Epithelial cell of esophagus (primary cell): ENCODE measurements around the gene GATAD2A.

ENCODE experiments used
- DNase-seq: peaks from one replicate; pipeline ENCODE4 v3.0.0; 2010; ENCODE audit warnings: low read depth
- H3K4me3 ChIP-seq: 2 replicates; pipeline ENCODE4 v1.5.1; 2011; ENCODE audit warnings: mild to moderate bottlenecking, low read length, control low read depth
- CTCF ChIP-seq: IDR thresholded peaks from 2 replicates; pipeline ENCODE4 v1.5.1; 2011; ENCODE audit warnings: low read depth, mild to moderate bottlenecking, low read length, control low read depth, inconsistent platforms; ENCODE audit not compliant: insufficient read depth; ENCODE audit errors: missing control alignments

GATAD2A gene

GRCh38 chr19:19545707-19546106 is 140.2 kb downstream of the GATAD2A start:
- no peak overlapping the region for H3K4me3 ChIP-seq
- DNase-seq: no peak
- no peak for TF ChIP-seq CTCF

DNA sequence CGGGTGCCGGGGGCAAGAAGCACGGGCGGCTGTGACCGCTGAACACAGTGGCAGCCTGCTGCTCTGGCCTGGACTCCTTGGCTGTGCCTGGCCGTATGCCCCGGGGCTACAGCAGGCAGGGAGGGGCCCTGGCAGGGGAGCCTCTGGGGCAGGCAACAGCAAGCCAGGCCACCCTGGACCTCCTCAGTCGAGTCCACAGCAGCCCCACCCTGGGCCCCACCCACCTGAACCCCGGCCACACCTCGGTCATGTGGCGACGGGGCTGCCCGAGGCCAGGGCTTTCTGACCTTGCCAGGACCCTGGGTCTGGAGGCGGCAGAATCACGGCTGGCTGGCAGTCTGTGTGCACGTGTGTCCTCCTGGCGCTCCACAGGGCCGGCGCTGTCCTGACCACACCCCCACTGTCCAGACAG is 141.3 kb downstream of the GATAD2A start:
- TF ChIP-seq CTCF: no peak
- DNase-seq: no peak
- no peak overlapping the region for H3K4me3 ChIP-seq

DNA sequence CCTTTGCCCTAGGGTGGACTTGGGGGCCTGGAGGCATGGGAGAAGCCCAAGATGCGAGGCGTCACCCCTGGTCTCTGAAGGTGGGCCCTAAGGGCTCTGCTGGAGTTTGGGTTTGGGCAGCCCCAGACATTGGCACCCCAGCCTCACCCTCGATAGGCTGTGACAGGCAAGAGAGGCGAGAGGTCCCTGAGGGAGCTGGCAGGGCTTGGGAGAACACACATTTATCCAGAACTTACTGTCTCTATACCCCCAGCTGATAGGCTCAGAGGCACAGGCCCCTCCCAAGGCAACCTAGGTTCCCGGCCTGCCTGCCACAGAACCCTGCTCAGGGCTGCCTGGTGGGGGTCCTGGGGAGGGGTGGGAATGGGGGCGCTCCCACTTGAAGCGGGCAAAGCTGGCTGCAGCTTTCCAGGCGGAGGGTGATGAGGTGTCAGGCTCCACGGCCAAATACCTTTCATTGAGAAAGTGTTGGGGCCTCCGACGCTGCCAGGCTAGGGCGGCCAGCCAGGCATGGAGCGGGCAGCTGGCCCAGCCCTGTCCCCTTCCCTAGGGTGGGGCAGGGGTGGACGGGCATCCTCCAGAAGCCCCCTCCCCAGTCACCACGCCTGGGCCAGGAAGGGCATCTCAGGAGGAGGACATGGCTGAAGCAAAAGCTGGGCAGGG is 142.3 kb downstream of the GATAD2A start:
- TF ChIP-seq CTCF: no peak
- no peak for DNase-seq
- H3K4me3 ChIP-seq: no peak overlapping the region

GRCh38 chr19:19548915-19549759 is 143.7 kb downstream of the GATAD2A start:
- no peak for TF ChIP-seq CTCF
- DNase-seq: peak; percentile 27
- no peak overlapping the region for H3K4me3 ChIP-seq

GRCh38 chr19:19549804-19550464 is 144.5 kb downstream of the GATAD2A start:
- H3K4me3 ChIP-seq: no peak overlapping the region
- no peak for TF ChIP-seq CTCF

GRCh38 chr19:19550485-19550929 is 145.0 kb downstream of the GATAD2A start:
- TF ChIP-seq CTCF: no peak
- no peak for DNase-seq
- H3K4me3 ChIP-seq: no peak overlapping the region

More at GRCh38 chr19:19549804-19550464, 144.5 kb downstream of the GATAD2A start:
- no peak for DNase-seq
